Muscle of arm (tissue), 12 donors: ENCODE measurements around the gene UBB. TPM values are rescaled to one million over a fixed set of nuclear protein-coding genes. Genes with fewer than 3 reads are reported as not detected.

Source experiments
- polyA plus RNA-seq, 12 donors: library from polyadenylated mRNA; unstranded; fragments of 120-200 nt; gene quantifications; one replicate each; pipeline ENCODE4 v1.2.1, GENCODE V29; 2013; ENCODE audit not compliant: insufficient read length in 12 of 12

The UBB gene
- polyA plus RNA-seq, 12 donors: 498 to 1,726 (median 1,473) TPM; not detected in 1

Other genes starting within 250 kb of the UBB start
- gene NCOR1, start 165.6 kb upstream of the UBB start, polyA plus RNA-seq: 10 to 100 TPM in 11 of 12 donors, not detected in 1; 55.1 to 84.4 (median 67.2) TPM
- gene PIGL, start 163.9 kb upstream of the UBB start, polyA plus RNA-seq: 10 to 100 TPM in 11 of 12 donors, not detected in 1; 10.7 to 39.3 (median 17.0) TPM
- gene CENPV, start 27.6 kb upstream of the UBB start, polyA plus RNA-seq: 10 to 100 TPM in 11 of 12 donors, not detected in 1; 27.4 to 45.2 (median 38.9) TPM
- 1 to 10 TPM in 10 of 12 donors, not detected in 2; 3.1 to 8.1 (median 4.5) TPM for gene TRPV2, start 34.5 kb downstream of the UBB start, polyA plus RNA-seq
- gene LRRC75A, start 111.1 kb downstream of the UBB start, polyA plus RNA-seq: 10 to 100 TPM in 1 of 12 donors, 1 to 10 TPM in 10, not detected in 1; 4.7 to 16.6 (median 5.8) TPM
- gene ZNF287, start 188.1 kb downstream of the UBB start, polyA plus RNA-seq: 1 to 10 TPM in 11 of 12 donors, not detected in 1; 5.0 to 8.2 (median 6.6) TPM